Lower leg skin (tissue), 3 donors: Measurements from ENCODE around the gene LIN37.

Source experiments
- CTCF ChIP-seq, 3 donors: fragments of 450-650 bp; IDR thresholded peaks; one replicate each; pipeline ENCODE4 v1.5.1; 2016; ENCODE audit warnings: antibody characterized with exemption in 3 of 3, mild to moderate bottlenecking in 3 of 3, moderate library complexity in 2 of 3
- POLR2A ChIP-seq, 2 donors: fragments of 450-650 bp; IDR thresholded peaks; one replicate each; pipeline ENCODE4 v1.6.1; 2016 to 2017; ENCODE audit warnings: antibody characterized with exemption in 2 of 2, mild to moderate bottlenecking in 1 of 2, moderate library complexity in 1 of 2

- TF ChIP-seq CTCF (IDR thresholded peaks at IDR 0.05): no peak
- TF ChIP-seq POLR2A (IDR thresholded peaks at IDR 0.05): no peak
Observed at GRCh38 chr19:35782589-35782988, 34.2 kb downstream of the LIN37 start.
